Activated T-cell treated with anti-CD3 and anti-CD28 coated beads, Interleukin-2, amount 50 U/mL, for 4 hours (primary cell): ENCODE results near the gene C10orf71. TPM values are rescaled to one million over a fixed set of nuclear protein-coding genes. Genes with fewer than 3 reads are reported as not detected.

Experiments
- ATAC-seq, 2 donors: fragments of 200-7000 bp; cut with Tn5 transposase; one replicate each; pipeline ENCODE4 v1.10.0; 2021
- DNase-seq: peaks from one replicate; pipeline ENCODE4 v3.0.0-alpha.2; 2020
- H3K27me3 Mint-ChIP-seq: one replicate; pipeline ENCODE4 v1.8.0; 2021; ENCODE audit warnings: low read depth, mixed read lengths
- H3K36me3 Mint-ChIP-seq: one replicate; pipeline ENCODE4 v1.8.0; 2022; ENCODE audit warnings: mixed read lengths; ENCODE audit not compliant: insufficient read depth
- H3K4me1 Mint-ChIP-seq: one replicate; pipeline ENCODE4 v1.8.0; 2021; ENCODE audit warnings: low read depth, mixed read lengths
- H3K4me3 Mint-ChIP-seq: one replicate; pipeline ENCODE4 v1.8.0; 2021; ENCODE audit warnings: mild to moderate bottlenecking, moderate library complexity, mixed read lengths
- H3K9me3 Mint-ChIP-seq: one replicate; pipeline ENCODE4 v1.8.0; 2021; ENCODE audit warnings: mixed read lengths
- total RNA-seq, 3 donors: library from RNA; stranded (reverse); gene quantifications; one replicate each; pipeline ENCODE4 v1.2.1, GENCODE V29; 2021

C10orf71 gene
- total RNA-seq, 3 donors from 2014 or later: not detected

GRCh38 chr10:49268185-49268584, 30.8 kb upstream of the C10orf71 start:
- Mint-ChIP-seq H3K9me3 (peaks cover 21% of the 10 kb centered on the region), H3K4me1 (peaks cover 7% of the 10 kb centered on the region), H3K36me3 (no peaks in the 10 kb centered on the region), H3K27me3 (no peaks in the 10 kb centered on the region), H3K4me3 (no peak overlapping the region)
- no peak for ATAC-seq
- no peak for DNase-seq

DNA sequence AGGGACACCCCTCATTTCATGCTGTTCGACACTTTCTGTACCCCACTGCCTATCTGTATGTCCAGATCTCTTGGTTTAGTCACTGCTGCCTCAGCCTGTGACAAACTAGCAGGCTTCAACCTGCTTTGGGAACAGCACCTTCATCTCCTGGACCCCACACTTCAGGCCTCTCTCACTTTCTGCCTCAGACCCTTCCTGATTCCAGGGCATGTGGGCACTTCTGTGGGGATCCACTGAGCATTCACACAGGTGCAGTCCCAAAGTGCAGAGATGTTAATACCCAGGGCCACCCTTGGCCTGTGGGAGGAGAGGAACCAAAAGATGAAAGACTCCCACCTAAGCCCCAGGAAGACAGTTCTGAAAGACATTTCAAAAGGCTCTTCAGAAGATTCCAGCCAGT, 29.4 kb upstream of the C10orf71 start:
- ATAC-seq: no peak
- peaks cover 21% of the 10 kb centered on the region for H3K9me3 Mint-ChIP-seq
- H3K27me3 Mint-ChIP-seq: no peaks in the 10 kb centered on the region
- H3K36me3 Mint-ChIP-seq: no peaks in the 10 kb centered on the region
- H3K4me3 Mint-ChIP-seq: no peak overlapping the region
- peaks cover 7% of the 10 kb centered on the region for H3K4me1 Mint-ChIP-seq
- no peak for DNase-seq

DNA sequence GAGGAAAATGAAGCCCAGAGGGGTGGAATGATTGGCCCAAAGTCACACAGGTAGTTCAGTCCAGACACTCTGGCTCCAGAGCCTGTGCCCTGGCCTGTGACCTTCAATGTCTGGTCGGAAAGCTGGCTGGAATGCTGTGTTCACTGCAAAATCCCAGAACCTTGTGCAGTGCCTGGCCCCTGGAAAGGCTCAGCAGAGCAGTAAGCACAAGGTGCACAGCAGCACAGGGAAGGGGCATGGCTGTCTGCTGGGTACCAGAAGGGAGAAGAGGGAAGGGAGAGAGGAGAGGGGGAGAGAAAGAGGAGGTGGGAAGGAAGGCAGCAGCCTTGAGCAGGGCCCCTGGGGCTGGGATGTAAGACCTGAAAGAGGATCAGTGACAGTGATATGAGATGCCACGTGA, 28.4 kb upstream of the C10orf71 start:
- Mint-ChIP-seq H3K36me3 (no peaks in the 10 kb centered on the region), H3K27me3 (no peaks in the 10 kb centered on the region), H3K4me3 (no peak overlapping the region), H3K9me3 (peaks cover 14% of the 10 kb centered on the region), H3K4me1 (peaks cover 7% of the 10 kb centered on the region)
- no peak for DNase-seq
- ATAC-seq: no peak

- no peak for ATAC-seq
- Mint-ChIP-seq H3K4me3 (no peak overlapping the region), H3K9me3 (peaks cover 6% of the 10 kb centered on the region), H3K27me3 (no peaks in the 10 kb centered on the region), H3K36me3 (no peaks in the 10 kb centered on the region), H3K4me1 (peaks cover 7% of the 10 kb centered on the region)
- DNase-seq: no peak
Measured at GRCh38 chr10:49271346-49271745, 27.6 kb upstream of the C10orf71 start.

DNA sequence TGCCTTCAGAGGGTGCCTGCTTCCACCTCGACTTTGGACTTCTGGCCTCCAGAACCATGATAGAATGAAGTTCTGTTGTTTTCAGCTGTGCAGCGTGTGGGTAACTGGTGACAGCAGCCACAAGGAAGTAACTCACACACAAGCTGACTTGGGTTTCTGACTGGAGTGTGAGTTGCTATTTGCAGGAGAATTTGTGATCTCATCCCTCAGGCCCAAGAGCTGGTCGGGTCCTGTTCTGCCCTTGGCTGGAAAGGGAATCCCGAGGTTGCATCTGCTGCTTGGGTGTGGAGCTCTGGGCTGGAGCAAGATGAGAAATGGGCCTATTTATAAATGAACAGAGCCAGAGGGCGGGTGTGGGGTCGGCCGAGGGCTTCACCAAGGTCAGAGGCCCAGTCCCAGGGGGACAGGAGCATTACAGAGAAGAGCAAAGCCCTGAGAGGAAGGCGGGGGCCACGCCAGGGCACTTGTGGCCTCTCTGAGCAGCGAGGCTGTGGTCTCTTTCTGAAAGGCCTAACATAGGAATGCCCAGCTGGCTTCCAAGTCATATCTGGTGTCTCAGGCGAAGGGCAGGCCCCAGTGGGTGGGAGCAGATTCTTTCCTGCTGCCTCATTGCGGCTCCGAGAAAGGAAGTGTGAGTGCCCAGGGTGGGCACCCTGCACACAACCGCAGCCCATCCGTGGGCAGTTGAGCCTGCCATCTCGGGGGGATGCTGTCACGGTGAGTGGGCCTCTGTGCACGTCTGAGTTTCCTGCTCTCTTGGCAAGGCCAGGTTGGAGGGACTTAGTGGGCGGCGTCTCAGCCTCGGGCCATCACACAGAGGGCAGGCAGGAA, 26.5 kb upstream of the C10orf71 start:
- H3K4me3 Mint-ChIP-seq: no peak overlapping the region
- no peaks in the 10 kb centered on the region for H3K36me3 Mint-ChIP-seq
- H3K9me3 Mint-ChIP-seq: peaks cover 1% of the 10 kb centered on the region
- DNase-seq: no peak
- H3K4me1 Mint-ChIP-seq: peaks cover 7% of the 10 kb centered on the region
- ATAC-seq: peak; percentile 31 to 32
- H3K27me3 Mint-ChIP-seq: no peaks in the 10 kb centered on the region

DNA sequence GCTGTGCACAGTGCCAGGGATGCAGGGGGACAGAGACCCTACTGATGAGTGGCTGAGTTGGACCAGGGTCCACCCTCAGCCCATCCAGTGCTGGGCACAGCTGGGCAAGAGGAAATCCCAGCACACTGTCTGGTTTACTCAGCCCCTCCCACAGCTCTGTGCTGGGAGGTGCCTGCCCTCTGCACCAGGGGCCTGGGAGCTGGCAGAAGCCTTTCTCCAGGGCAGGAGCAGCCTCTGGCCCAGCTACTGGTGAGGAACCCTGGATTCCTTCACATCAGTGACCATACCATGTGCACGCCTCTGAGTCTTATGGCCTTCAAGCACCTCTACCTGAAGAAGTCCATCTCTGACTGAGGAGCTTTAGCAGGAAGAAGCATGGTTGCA, 25.9 kb upstream of the C10orf71 start:
- no peaks in the 10 kb centered on the region for H3K36me3 Mint-ChIP-seq
- no peak for DNase-seq
- H3K9me3 Mint-ChIP-seq: no peaks in the 10 kb centered on the region
- no peak for ATAC-seq
- peaks cover 7% of the 10 kb centered on the region for H3K4me1 Mint-ChIP-seq
- H3K4me3 Mint-ChIP-seq: no peak overlapping the region
- no peaks in the 10 kb centered on the region for H3K27me3 Mint-ChIP-seq

DNA sequence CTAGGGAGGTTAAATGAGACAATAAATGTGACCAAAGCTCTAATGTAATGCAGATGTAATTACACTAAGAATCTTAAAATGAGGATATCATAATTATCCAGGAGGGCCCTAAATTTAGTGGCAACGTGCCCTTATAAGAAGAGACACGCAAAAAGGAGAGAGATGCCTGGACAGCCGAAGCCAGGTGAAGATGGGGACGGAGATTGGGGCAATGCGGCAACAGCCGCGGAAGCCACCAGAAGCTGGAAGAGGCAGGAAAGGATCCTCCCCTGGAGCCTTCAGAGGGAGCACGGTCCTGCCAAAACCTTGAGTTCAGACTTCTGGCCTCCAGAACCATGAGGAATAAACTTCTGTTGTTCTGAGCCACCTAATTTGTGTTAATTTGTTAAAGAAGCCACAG, 25.3 kb upstream of the C10orf71 start:
- no peak overlapping the region for H3K4me3 Mint-ChIP-seq
- H3K27me3 Mint-ChIP-seq: no peaks in the 10 kb centered on the region
- DNase-seq (no peak), ATAC-seq (no peak)
- peaks cover 7% of the 10 kb centered on the region for H3K4me1 Mint-ChIP-seq
- no peaks in the 10 kb centered on the region for H3K9me3 Mint-ChIP-seq
- no peaks in the 10 kb centered on the region for H3K36me3 Mint-ChIP-seq

- H3K36me3 Mint-ChIP-seq: no peaks in the 10 kb centered on the region
- H3K9me3 Mint-ChIP-seq: no peaks in the 10 kb centered on the region
- H3K4me3 Mint-ChIP-seq: no peak overlapping the region
- DNase-seq (no peak), ATAC-seq (no peak)
- H3K4me1 Mint-ChIP-seq: peaks cover 7% of the 10 kb centered on the region
- H3K27me3 Mint-ChIP-seq: peaks cover 2% of the 10 kb centered on the region
Measured at GRCh38 chr10:49274886-49275285, 24.1 kb upstream of the C10orf71 start.

GRCh38 chr10:49275896-49276295, 23.1 kb upstream of the C10orf71 start:
- Mint-ChIP-seq H3K9me3 (no peaks in the 10 kb centered on the region), H3K36me3 (no peaks in the 10 kb centered on the region), H3K4me3 (no peak overlapping the region), H3K4me1 (peaks cover 7% of the 10 kb centered on the region), H3K27me3 (peaks cover 2% of the 10 kb centered on the region)
- DNase-seq: no peak
- ATAC-seq: no peak

GRCh38 chr10:49276596-49276995, 22.4 kb upstream of the C10orf71 start:
- Mint-ChIP-seq H3K4me3 (no peak overlapping the region), H3K36me3 (no peaks in the 10 kb centered on the region), H3K4me1 (peaks cover 7% of the 10 kb centered on the region), H3K9me3 (no peaks in the 10 kb centered on the region), H3K27me3 (peaks cover 2% of the 10 kb centered on the region)
- ATAC-seq: no peak
- DNase-seq: no peak

GRCh38 chr10:49277973-49278372, 21.0 kb upstream of the C10orf71 start:
- H3K4me1 Mint-ChIP-seq: peaks cover under 1% of the 10 kb centered on the region
- no peak for DNase-seq
- no peak overlapping the region for H3K4me3 Mint-ChIP-seq
- no peaks in the 10 kb centered on the region for H3K36me3 Mint-ChIP-seq
- no peak for ATAC-seq
- peaks cover 2% of the 10 kb centered on the region for H3K27me3 Mint-ChIP-seq
- no peaks in the 10 kb centered on the region for H3K9me3 Mint-ChIP-seq

DNA sequence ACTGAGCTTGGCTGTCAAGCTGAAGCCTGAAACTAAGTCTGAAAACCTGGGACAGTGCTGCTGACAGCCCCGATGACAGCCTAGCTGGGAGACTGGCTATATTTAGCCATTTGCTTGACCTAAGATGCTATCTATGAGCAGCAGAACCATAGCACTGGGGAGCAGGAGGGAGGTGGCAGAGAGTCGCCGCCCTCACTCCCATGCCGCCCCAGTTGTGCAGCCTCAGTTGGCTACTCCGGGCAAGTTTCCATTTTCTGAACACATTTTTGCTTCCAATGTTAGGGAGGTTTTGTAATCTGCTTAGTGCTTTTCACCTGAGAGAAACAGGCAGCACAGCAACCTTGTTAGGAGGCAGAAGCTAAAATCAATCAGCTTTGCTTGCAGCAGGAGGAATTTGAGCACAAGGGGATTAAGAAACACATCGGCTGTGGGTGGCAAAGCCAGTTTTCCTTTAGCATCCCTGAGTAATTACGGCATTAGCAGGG, 20.4 kb upstream of the C10orf71 start:
- Mint-ChIP-seq H3K27me3 (peaks cover 2% of the 10 kb centered on the region), H3K4me1 (no peaks in the 10 kb centered on the region), H3K4me3 (no peak overlapping the region), H3K9me3 (no peaks in the 10 kb centered on the region), H3K36me3 (no peaks in the 10 kb centered on the region)
- ATAC-seq (no peak), DNase-seq (no peak)

- no peaks in the 10 kb centered on the region for H3K9me3 Mint-ChIP-seq
- H3K4me1 Mint-ChIP-seq: no peaks in the 10 kb centered on the region
- peaks cover 2% of the 10 kb centered on the region for H3K27me3 Mint-ChIP-seq
- ATAC-seq: no peak
- H3K36me3 Mint-ChIP-seq: no peaks in the 10 kb centered on the region
- no peak for DNase-seq
- no peak overlapping the region for H3K4me3 Mint-ChIP-seq
Measured at GRCh38 chr10:49279015-49279880, 19.7 kb upstream of the C10orf71 start.

DNA sequence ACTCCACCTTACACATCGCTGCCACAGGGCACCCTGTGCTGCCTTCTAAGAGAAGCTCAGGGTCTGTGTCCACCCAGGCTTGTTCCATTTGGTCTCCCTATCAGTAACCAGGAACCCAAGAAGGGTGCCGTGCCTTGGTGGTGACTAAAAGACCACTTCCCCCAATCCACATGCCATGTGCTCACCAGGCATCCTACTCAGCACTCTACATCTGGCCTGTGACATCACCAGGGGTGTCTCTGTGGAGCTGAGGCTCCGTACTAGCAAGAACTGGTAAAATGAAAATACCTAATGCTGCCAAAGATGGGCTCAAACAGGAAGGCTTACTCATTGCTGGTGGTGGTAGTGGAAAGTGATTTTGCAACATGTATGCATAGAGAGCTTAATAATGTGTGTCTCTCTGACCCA, 19.0 kb upstream of the C10orf71 start:
- Mint-ChIP-seq H3K36me3 (no peaks in the 10 kb centered on the region), H3K4me1 (no peaks in the 10 kb centered on the region), H3K4me3 (no peak overlapping the region), H3K27me3 (peaks cover 2% of the 10 kb centered on the region), H3K9me3 (no peaks in the 10 kb centered on the region)
- no peak for ATAC-seq
- DNase-seq: no peak

DNA sequence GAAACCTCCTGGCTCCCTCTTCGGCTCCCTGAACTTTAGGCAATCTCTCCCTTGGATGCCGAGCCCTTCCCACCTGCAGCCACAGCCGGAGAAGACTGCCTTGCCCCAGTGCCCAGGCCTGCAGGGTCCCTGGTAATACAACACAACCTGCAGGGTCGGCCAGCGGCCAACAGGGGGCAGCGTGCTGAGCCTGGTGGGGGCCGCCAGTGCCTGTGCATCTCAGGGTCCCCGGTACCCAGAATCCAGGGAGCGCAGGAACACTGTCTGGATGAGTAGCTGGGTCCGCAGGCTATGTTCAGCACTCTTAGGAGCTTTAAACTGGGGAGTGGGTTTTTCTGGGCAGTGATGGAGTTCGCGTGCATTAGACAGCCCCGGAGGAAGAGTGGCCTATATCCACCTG, 17.5 kb upstream of the C10orf71 start:
- peaks cover 2% of the 10 kb centered on the region for H3K27me3 Mint-ChIP-seq
- no peaks in the 10 kb centered on the region for H3K36me3 Mint-ChIP-seq
- H3K4me1 Mint-ChIP-seq: no peaks in the 10 kb centered on the region
- H3K4me3 Mint-ChIP-seq: no peak overlapping the region
- H3K9me3 Mint-ChIP-seq: no peaks in the 10 kb centered on the region
- ATAC-seq (no peak), DNase-seq (no peak)
